Peyer's patch (tissue), 4 donors: Measurements from ENCODE around the gene IL16. TPM values are rescaled to one million over a fixed set of nuclear protein-coding genes. Genes with fewer than 3 reads are reported as not detected.
A peak's percentile ranks its signal among the peaks of the same experiment; 100 is the strongest.

Source experiments
- DNase-seq, 3 donors: peaks; one replicate each; pipeline ENCODE4 v3.0.0-alpha.2; 2017 to 2019
- H3K27ac ChIP-seq, 4 donors: fragments of 200-600 bp; sonication (generic); one replicate each; pipeline ENCODE4 v1.5.1; 2016 to 2019
- H3K27me3 ChIP-seq, 2 donors: fragments of 200-600 bp; sonication (generic); one replicate each; pipeline ENCODE4 v1.5.1; 2019
- H3K36me3 ChIP-seq, 3 donors: fragments of 200-600 bp; sonication (generic); one replicate each; pipeline ENCODE4 v1.5.1; 2016 to 2019
- H3K4me1 ChIP-seq, 4 donors: fragments of 200-600 bp; sonication (generic); one replicate each; pipeline ENCODE4 v1.5.1; 2016 to 2019
- H3K4me3 ChIP-seq, 4 donors: fragments of 200-600 bp; sonication (generic); 1 replicate in 3 of 4; 2 replicates in 1 of 4; pipeline ENCODE4 v1.5.1; 2016 to 2019; ENCODE audit warnings: mild to moderate bottlenecking in 1 of 4
- H3K9me3 ChIP-seq, 4 donors: fragments of 200-600 bp; sonication (generic); one replicate each; pipeline ENCODE4 v1.5.1; 2016 to 2019; ENCODE audit warnings: mild to moderate bottlenecking in 1 of 4
- POLR2A ChIP-seq, 2 donors: fragments of 450-650 bp; IDR thresholded peaks; one replicate each; pipeline ENCODE4 v1.5.1; 2017; ENCODE audit warnings: antibody characterized with exemption in 2 of 2, mild to moderate bottlenecking in 2 of 2, moderate library complexity in 2 of 2
- total RNA-seq, 4 donors: library from RNA; depleted of rRNA; stranded (reverse); fragments of >200 nt; gene quantifications; one replicate each; pipeline ENCODE4 v1.1.0, GENCODE V29; 2016
- TF ChIP-seq, protein P1 (sequence below), 6 experiments: fragments of 450-650 bp in 4 of 6; fragments of 200-600 bp in 2 of 6; sonication (generic) in 1 of 6; IDR thresholded peaks; one replicate each; pipeline ENCODE4 v1.5.1; 2017 to 2019; ENCODE audit warnings: antibody characterized with exemption in 6 of 6, mild to moderate bottlenecking in 3 of 6, moderate library complexity in 1 of 6

The IL16 gene
- total RNA-seq = 100 to 1,000 TPM in 1 of 4 donors, 10 to 100 TPM in 1, 1 to 10 TPM in 2; 6.3 to 115 (median 11.6) TPM

DNA sequence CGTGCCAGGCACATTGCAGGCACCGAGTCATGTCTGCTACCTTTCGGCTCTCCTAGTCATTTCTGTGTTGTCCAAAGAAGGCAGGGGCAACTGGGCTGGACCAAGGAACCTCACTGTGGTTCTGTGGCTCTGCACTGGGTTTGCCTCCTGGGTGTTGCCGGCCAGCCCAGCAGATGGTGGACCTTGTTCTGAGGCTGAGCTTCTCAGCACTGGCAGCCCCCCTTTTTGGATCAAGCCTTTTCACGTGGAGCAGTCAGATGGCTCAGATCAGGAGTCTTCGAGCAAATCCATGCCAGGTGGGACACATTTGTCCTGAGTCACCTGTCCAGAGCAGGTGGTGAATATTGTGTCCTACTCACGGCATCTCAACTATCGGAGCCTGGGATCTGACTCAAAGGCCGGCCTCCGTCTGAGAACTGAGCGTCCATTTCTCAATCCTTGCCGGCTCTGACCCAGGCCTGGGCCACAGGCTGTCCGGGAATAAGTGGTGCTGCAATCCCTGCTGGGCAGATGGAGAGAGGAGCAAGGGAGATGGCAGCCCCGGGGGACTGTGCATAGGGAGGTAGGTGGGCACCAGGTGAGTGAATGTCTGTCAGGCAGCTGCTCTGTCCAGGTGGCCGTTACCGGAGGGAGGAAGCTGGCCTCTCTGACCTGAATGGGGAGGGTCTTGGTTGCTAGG, at the start of gene IL16:
Gene IL16, plus strand, starts transcription at position 304 of the 679 bp plus-strand sequence. CDS start 28,521 bp downstream, outside the sequence.
- no peak for TF ChIP-seq POLR2A (IDR thresholded peaks at IDR 0.05)
- TF ChIP-seq, protein P1, sequence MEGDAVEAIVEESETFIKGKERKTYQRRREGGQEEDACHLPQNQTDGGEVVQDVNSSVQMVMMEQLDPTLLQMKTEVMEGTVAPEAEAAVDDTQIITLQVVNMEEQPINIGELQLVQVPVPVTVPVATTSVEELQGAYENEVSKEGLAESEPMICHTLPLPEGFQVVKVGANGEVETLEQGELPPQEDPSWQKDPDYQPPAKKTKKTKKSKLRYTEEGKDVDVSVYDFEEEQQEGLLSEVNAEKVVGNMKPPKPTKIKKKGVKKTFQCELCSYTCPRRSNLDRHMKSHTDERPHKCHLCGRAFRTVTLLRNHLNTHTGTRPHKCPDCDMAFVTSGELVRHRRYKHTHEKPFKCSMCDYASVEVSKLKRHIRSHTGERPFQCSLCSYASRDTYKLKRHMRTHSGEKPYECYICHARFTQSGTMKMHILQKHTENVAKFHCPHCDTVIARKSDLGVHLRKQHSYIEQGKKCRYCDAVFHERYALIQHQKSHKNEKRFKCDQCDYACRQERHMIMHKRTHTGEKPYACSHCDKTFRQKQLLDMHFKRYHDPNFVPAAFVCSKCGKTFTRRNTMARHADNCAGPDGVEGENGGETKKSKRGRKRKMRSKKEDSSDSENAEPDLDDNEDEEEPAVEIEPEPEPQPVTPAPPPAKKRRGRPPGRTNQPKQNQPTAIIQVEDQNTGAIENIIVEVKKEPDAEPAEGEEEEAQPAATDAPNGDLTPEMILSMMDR (IDR thresholded peaks at IDR 0.05) = no peak
- Histone ChIP-seq H3K27me3 (no peaks in the 10 kb centered on the region), H3K27ac (no peak within 1 kb of the TSS), H3K36me3 (no peaks in the 10 kb centered on the region), H3K4me1 (no peaks in the 10 kb centered on the region), H3K9me3 (no peaks in the 10 kb centered on the region), H3K4me3 (no peak within 1 kb of the TSS)
- DNase-seq = no peak

DNA sequence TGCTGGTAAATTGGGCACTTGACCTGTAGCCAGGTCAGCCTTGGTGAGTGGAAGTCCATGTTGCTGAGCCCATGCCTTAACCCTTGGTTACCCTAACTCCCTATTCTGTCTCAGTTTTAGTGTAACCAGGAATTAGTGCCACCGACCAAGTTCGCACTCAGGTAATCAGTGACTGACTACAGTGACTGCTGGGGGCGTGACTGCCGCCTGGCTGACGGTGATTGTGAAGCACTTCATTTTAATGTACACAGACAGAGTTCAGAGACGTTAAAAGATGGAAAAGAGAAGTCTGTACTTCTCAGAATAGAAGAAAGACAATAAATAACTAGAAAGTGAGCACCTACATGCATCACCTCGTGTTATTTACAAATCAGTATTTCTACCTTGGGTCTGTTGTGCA, 45.3 kb upstream of the IL16 start:
- Histone ChIP-seq H3K4me3 (no peak overlapping the region), H3K9me3 (no peaks in the 10 kb centered on the region), H3K27me3 (no peaks in the 10 kb centered on the region), H3K36me3 (no peaks in the 10 kb centered on the region), H3K27ac (no peak overlapping the region), H3K4me1 (no peaks in the 10 kb centered on the region)
- no peak for DNase-seq
- no peak for TF ChIP-seq POLR2A (IDR thresholded peaks at IDR 0.05)
- TF ChIP-seq, protein P1 (IDR thresholded peaks at IDR 0.05) = no peak

DNA sequence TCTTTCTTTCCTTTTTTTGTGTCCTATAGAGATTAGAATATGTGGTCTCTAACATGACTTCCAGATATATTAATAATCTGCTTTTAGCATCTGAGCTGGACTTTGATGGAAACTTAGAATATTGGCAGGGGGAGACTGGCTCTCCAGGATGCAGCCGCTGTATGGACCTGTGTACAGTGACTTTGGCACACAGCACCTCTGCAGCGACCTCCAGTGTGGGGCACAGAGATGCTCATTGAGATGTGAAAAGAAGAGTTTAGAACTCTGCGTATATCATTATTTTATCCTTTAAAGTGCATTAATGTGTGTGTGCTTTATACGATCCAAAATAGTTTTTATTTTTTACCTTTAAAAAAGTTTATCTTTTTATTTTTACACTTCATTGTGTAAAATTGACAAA, 44.3 kb upstream of the IL16 start:
- no peaks in the 10 kb centered on the region for H3K36me3 ChIP-seq
- no peak for DNase-seq
- H3K27me3 ChIP-seq = no peaks in the 10 kb centered on the region
- H3K4me3 ChIP-seq = no peak overlapping the region
- TF ChIP-seq POLR2A (IDR thresholded peaks at IDR 0.05) = no peak
- TF ChIP-seq, protein P1 (IDR thresholded peaks at IDR 0.05) = no peak
- no peaks in the 10 kb centered on the region for H3K9me3 ChIP-seq
- no peak overlapping the region for H3K27ac ChIP-seq
- H3K4me1 ChIP-seq = no peaks in the 10 kb centered on the region

DNA sequence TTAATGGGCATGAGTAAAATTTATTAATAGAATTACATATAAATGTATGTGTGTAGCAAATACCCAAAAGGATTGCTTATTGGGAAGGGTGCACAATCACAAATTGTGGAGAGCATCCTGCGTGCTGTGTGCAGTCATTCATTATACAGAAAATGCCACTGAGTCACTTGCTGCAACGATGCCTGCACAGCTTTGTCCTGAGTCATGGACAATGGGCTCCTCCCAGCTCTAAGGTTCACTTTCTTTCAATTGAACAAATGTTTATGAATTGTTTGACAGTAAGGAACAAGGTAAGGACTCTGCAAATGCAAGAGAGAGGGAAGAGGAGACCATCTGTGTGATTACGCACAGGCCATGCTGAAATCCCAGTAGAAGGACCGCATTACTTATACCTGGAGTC, 43.9 kb upstream of the IL16 start:
- no peaks in the 10 kb centered on the region for H3K36me3 ChIP-seq
- H3K4me3 ChIP-seq = no peak overlapping the region
- H3K27ac ChIP-seq = no peak overlapping the region
- no peaks in the 10 kb centered on the region for H3K4me1 ChIP-seq
- no peak for DNase-seq
- no peaks in the 10 kb centered on the region for H3K27me3 ChIP-seq
- no peaks in the 10 kb centered on the region for H3K9me3 ChIP-seq
- TF ChIP-seq, protein P1 (IDR thresholded peaks at IDR 0.05) = no peak
- no peak for TF ChIP-seq POLR2A (IDR thresholded peaks at IDR 0.05)

DNA sequence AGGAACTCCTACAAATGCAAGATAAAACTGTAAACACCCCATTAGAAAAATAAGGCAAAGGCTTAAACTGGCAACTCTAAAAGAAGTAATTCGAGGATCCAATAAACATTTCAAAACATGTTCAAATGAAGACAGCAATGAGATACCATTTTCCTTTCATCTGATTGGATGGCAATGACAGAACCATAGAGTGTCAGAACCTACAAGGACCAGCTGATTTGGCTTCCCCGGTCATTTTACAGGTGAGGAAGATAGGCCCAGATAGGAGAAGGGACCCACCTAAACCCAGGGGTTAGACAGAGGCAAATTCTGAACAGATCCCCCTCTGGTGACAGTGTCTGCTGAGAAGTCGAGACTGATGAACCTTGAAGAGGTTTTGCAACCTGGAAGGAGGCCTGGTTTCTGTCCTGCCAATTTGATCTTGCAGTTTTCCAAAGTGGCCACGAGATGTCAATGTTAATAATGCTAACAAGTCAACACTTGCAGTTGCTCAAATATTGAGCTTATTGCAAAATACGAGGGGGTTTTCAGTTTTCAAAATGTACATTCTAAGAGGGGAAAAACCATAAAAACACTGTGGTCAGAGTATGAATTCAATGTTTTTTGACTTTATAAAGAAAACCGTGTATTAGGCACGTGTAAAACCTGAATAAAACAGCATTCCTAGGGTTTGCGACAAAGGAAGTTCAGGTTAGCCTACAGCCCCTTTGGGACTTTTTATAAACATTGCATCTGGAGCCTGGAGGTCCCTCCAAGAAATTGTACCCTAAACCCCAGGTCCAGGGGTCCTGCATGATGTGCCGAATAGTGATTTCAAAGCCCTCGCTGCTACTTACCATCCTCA, 41.1 kb upstream of the IL16 start:
- TF ChIP-seq, protein P1 (IDR thresholded peaks at IDR 0.05) = peak in 5 of 6 experiments; percentile 33 to 59 (median 49)
- TF ChIP-seq POLR2A (IDR thresholded peaks at IDR 0.05) = no peak
- peak in 1 of 3 donors; percentile 55 for DNase-seq
- H3K4me1 ChIP-seq = peaks cover 0 to under 1% (median 0%) of the 10 kb centered on the region in 4 donors
- no peak overlapping the region for H3K27ac ChIP-seq
- no peak overlapping the region for H3K4me3 ChIP-seq
- H3K27me3 ChIP-seq = no peaks in the 10 kb centered on the region
- no peaks in the 10 kb centered on the region for H3K9me3 ChIP-seq
- no peaks in the 10 kb centered on the region for H3K36me3 ChIP-seq
